Hepatocyte (in vitro differentiated cells): Measurements from ENCODE around the gene CMTM8. TPM values are rescaled to one million over a fixed set of nuclear protein-coding genes. Genes with fewer than 3 reads are reported as not detected.

Experiments used
- DNase-seq: peaks from one replicate; pipeline ENCODE4 v3.0.0-alpha.2; 2016; ENCODE audit warnings: low spot score
- H2AFZ ChIP-seq: fragments of 200-600 bp; sonication (generic); 2 replicates; pipeline ENCODE4 v1.6.0; 2016; ENCODE audit warnings: antibody characterized with exemption, mild to moderate bottlenecking
- H3K27ac ChIP-seq: fragments of 200-600 bp; sonication (generic); 2 replicates; pipeline ENCODE4 v1.5.1; 2016; ENCODE audit warnings: mild to moderate bottlenecking
- H3K27me3 ChIP-seq: fragments of 200-600 bp; sonication (generic); 2 replicates; pipeline ENCODE4 v1.6.1; 2016
- H3K36me3 ChIP-seq: fragments of 200-600 bp; sonication (generic); replicated peaks from 2 replicates; pipeline ENCODE4 v1.5.1; 2016; ENCODE audit warnings: low read depth; ENCODE audit not compliant: insufficient read depth
- H3K4me1 ChIP-seq: fragments of 200-600 bp; sonication (generic); 2 replicates; pipeline ENCODE4 v1.5.1; 2016; ENCODE audit warnings: mild to moderate bottlenecking, moderate library complexity; ENCODE audit not compliant: insufficient read depth
- H3K4me2 ChIP-seq: fragments of 200-600 bp; sonication (generic); 2 replicates; pipeline ENCODE4 v1.6.0; 2016
- H3K4me3 ChIP-seq: fragments of 200-600 bp; sonication (generic); 2 replicates; pipeline ENCODE4 v1.5.1; 2016; ENCODE audit warnings: mild to moderate bottlenecking
- H3K79me2 ChIP-seq: fragments of 200-600 bp; sonication (generic); 2 replicates; pipeline ENCODE4 v1.6.0; 2017; ENCODE audit warnings: mild to moderate bottlenecking
- H3K9me2 ChIP-seq: fragments of 200-600 bp; sonication (generic); replicated peaks from 2 replicates; pipeline ENCODE4 v1.6.0; 2017; ENCODE audit warnings: mild to moderate bottlenecking; ENCODE audit not compliant: insufficient read depth
- H3K9me3 ChIP-seq: fragments of 200-600 bp; sonication (generic); 2 replicates; pipeline ENCODE4 v1.5.1; 2016; ENCODE audit warnings: low read depth, mild to moderate bottlenecking
- H4K20me1 ChIP-seq: fragments of 200-600 bp; sonication (generic); 2 replicates; pipeline ENCODE4 v1.6.0; 2016; ENCODE audit warnings: mild to moderate bottlenecking; ENCODE audit not compliant: insufficient read depth, poor library complexity, severe bottlenecking
- CTCF ChIP-seq: fragments of 200-600 bp; sonication (generic); IDR thresholded peaks from 2 replicates; pipeline ENCODE4 v1.5.1; 2016; ENCODE audit warnings: antibody characterized with exemption, mild to moderate bottlenecking; ENCODE audit not compliant: poor library complexity
- EZH2 ChIP-seq: fragments of 200-600 bp; sonication (generic); IDR thresholded peaks from 2 replicates; pipeline ENCODE4 v1.6.1; 2016; ENCODE audit warnings: antibody characterized with exemption, mild to moderate bottlenecking, borderline replicate concordance
- EZH2phosphoT487 ChIP-seq: fragments of 200-600 bp; sonication (generic); IDR thresholded peaks from one replicate; pipeline ENCODE4 v1.6.1; 2018; ENCODE audit warnings: antibody characterized with exemption, mild to moderate bottlenecking, low read depth, moderate library complexity; ENCODE audit not compliant: unreplicated experiment, severe bottlenecking
- WGBS: methylation state at CpG from one replicate; pipeline ENCODE4 v1.1.6; 2016; ENCODE audit warnings: low lambda C conversion rate; ENCODE audit errors: missing lambda C conversion rate; 5-methylcytosine and 5-hydroxymethylcytosine counted together
- polyA plus RNA-seq: library from polyadenylated mRNA; unstranded; fragments of >200 nt; fragmentation: Nextera tagmentation; extraction: Ambion mirVana; gene quantifications from 2 replicates; pipeline ENCODE4 v1.2.1, GENCODE V29; 2016
- total RNA-seq: library from RNA; depleted of rRNA; stranded (reverse); fragments of >200 nt; gene quantifications from 2 replicates; pipeline ENCODE4 v1.2.3, GENCODE V29; 2014

Gene CMTM8
- total and polyA plus RNA-seq, 2 experiments from 2014 or later = 20.7 to 34.1 TPM

DNA sequence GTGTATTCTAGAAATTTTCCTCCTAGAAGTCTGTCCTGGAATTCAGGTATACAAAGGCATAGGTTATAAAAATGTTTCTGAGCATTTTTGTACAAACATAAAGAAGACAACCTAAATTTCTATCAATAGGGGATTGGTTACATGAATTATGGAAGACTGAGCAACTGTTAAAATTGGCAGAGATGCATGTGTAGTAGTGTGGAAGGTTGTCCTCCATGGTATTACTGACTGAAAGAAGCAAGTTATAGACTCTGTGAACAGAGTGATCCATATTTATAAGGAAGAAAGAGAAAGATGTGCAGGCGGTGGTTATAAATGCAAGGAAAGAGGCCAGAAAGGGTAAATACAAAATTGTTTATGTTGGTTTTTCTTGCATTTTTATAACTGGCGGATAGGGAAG is 114.9 kb downstream of the CMTM8 start:
- Histone ChIP-seq H3K79me2 (peaks cover 4% of the 10 kb centered on the region), H2AFZ (no peak overlapping the region), H3K4me1 (peaks cover 23% of the 10 kb centered on the region), H3K27ac (no peak overlapping the region), H3K9me2 (no peaks in the 10 kb centered on the region), H3K4me3 (no peak overlapping the region), H3K4me2 (no peak overlapping the region), H3K36me3 (no peaks in the 10 kb centered on the region), H3K9me3 (no peaks in the 10 kb centered on the region), H3K27me3 (no peaks in the 10 kb centered on the region), H4K20me1 (no peaks in the 10 kb centered on the region)
- WGBS = 91% methylated on average over 2 of the region's 2 CpGs
- DNase-seq = no peak
- TF ChIP-seq EZH2 (no peak), EZH2phosphoT487 (no peak), CTCF (no peak)

DNA sequence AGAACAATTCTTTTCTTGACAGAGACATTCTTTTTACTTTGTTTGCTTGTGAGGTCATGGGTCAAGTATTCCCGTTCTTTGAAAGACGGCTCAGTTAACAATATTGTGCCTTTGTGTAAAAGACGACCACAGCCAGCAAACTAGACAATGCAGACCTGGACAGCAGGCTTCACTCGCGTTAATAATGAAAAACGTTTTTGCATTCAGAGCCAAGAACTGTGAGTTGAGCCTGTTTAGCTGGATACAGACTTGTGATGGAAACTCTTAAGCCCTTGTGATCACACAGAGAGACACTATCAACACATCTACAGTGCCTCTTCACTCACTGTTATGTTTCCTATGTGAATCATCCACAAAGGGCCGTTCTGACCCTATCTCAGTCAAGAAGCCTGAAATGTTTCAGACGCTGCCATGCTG is 115.9 kb downstream of the CMTM8 start:
- H3K9me2 ChIP-seq = no peaks in the 10 kb centered on the region
- H4K20me1 ChIP-seq = no peaks in the 10 kb centered on the region
- H2AFZ ChIP-seq = no peak overlapping the region
- H3K4me2 ChIP-seq = peak overlapping the region; percentile 29
- H3K9me3 ChIP-seq = no peaks in the 10 kb centered on the region
- TF ChIP-seq EZH2 = no peak
- peak overlapping the region; percentile 60 for H3K27ac ChIP-seq
- WGBS = 17% methylated on average over 8 of the region's 8 CpGs
- no peaks in the 10 kb centered on the region for H3K27me3 ChIP-seq
- H3K79me2 ChIP-seq = peaks cover 4% of the 10 kb centered on the region
- DNase-seq = peak; percentile 58
- no peak overlapping the region for H3K4me3 ChIP-seq
- peaks cover 23% of the 10 kb centered on the region for H3K4me1 ChIP-seq
- H3K36me3 ChIP-seq = no peaks in the 10 kb centered on the region

DNA sequence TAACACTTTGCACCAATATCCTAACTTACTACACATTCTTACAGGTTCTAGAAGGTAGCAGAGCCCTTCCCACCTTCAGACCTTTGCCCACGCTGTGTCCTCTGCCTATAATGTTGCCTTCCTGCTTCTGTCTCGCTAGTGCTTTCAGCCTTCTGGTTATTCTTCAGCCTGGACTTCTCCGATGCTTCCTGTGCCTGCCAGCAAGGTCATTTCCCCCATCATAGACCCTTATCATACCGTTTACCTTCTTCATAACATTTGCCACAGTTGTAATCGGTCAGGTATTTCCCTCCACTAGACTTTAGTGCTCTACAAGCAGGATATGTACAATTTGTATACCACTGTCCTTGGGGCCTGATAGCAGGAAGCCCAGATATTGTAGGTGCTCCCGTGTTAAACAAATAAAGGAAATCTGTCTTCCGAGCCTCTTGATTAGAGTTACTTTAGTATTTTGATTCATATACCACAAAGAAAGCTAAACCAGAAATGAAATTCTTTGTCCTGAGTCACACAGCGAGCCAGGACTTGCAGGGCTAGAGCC is 117.3 kb downstream of the CMTM8 start:
- Histone ChIP-seq H3K4me1 (peaks cover 37% of the 10 kb centered on the region), H3K4me2 (peak overlapping the region; percentile 11), H2AFZ (no peak overlapping the region), H3K9me2 (no peaks in the 10 kb centered on the region), H3K79me2 (peaks cover 4% of the 10 kb centered on the region), H4K20me1 (no peaks in the 10 kb centered on the region), H3K9me3 (no peaks in the 10 kb centered on the region), H3K4me3 (no peak overlapping the region), H3K27ac (peak overlapping the region; percentile 60), H3K27me3 (no peaks in the 10 kb centered on the region), H3K36me3 (no peaks in the 10 kb centered on the region)
- 78% methylated on average over 8 of the region's 8 CpGs for WGBS
- DNase-seq = no peak
- TF ChIP-seq EZH2 = no peak
- TF ChIP-seq CTCF = no peak
- TF ChIP-seq EZH2phosphoT487 = no peak

- Histone ChIP-seq H3K27ac (peak overlapping the region; percentile 65), H3K27me3 (no peaks in the 10 kb centered on the region), H2AFZ (no peak overlapping the region), H3K4me1 (peaks cover 33% of the 10 kb centered on the region), H3K36me3 (no peaks in the 10 kb centered on the region), H3K4me2 (no peak overlapping the region), H4K20me1 (no peaks in the 10 kb centered on the region), H3K9me2 (no peaks in the 10 kb centered on the region), H3K79me2 (no peaks in the 10 kb centered on the region), H3K4me3 (no peak overlapping the region), H3K9me3 (no peaks in the 10 kb centered on the region)
- no peak for TF ChIP-seq EZH2phosphoT487
- no peak for TF ChIP-seq EZH2
- peak; percentile 33 for DNase-seq
- 45% methylated on average over 5 of the region's 5 CpGs for WGBS
These were observed 121.4 kb downstream of the CMTM8 start for GRCh38 chr3:32359766-32360492.
